K562 (cell line): ENCODE data around the gene MED14. TPM values are rescaled to one million over a fixed set of nuclear protein-coding genes. Genes with fewer than 3 reads are reported as not detected.

ENCODE experiments used
- ATAC-seq: fragments of 200-7000 bp; cut with Tn5 transposase; 3 replicates; pipeline ENCODE4 v1.9.1; 2020; ENCODE audit warnings: moderate library complexity
- BruUV-seq: library from RNA; stranded (reverse); fragments of 400-500 nt; replicated peaks from 2 replicates; lab custom pipeline; 2021; lab: Mats Ljungman, UMichigan
- CTCF ChIA-PET: fragments of 300-600 bp; formaldehyde crosslinking; extraction: SDS; loops from one replicate; lab custom pipeline; 2021; ENCODE audit warnings: low intra/inter-chr PET ratio; lab: Yijun Ruan, JAX
- POLR2A ChIA-PET: fragments of 300-600, 350-650 bp; sonication (Branson Sonifier 250); formaldehyde crosslinking; extraction: SDS; loops from one replicate; lab custom pipeline; 2021; ENCODE audit warnings: antibody characterized with exemption, inconsistent platforms; lab: Yijun Ruan, JAX
- DNase-seq, 4 experiments: peaks; one replicate each; pipeline versions ENCODE4 v3.0.0 to v3.0.0-alpha.2; 2011 to 2018; ENCODE audit warnings: low spot score in 3 of 4, mixed read lengths in 3 of 4; ENCODE audit errors: extremely low read depth in 1 of 4
- FAIRE-seq: peaks from 2 replicates; lab custom pipeline; 2011; peaks lifted over from hg19 to GRCh38; lab: Jason Lieb, UNC
- H2AFZ ChIP-seq: 2 replicates; pipeline ENCODE4 v1.6.0; 2011; ENCODE audit warnings: low read depth, low read length, control low read depth, inconsistent platforms
- H3K27ac ChIP-seq: fragments of 200-600 bp; 3 replicates; pipeline ENCODE4 v1.8.0; 2011; ENCODE audit warnings: low read depth, mild to moderate bottlenecking, control low read depth, inconsistent platforms, low read length, moderate library complexity, mixed read lengths; ENCODE audit errors: extremely low read depth
- H3K27me3 ChIP-seq, 2 experiments: fragments of 300-600 bp in 1 of 2; 2 replicates in 1 of 2; 3 replicates in 1 of 2; pipeline versions ENCODE4 v1.6.0 to v1.8.0; 2011; ENCODE audit warnings: inconsistent platforms in 2 of 2, low read length in 2 of 2, mild to moderate bottlenecking in 1 of 2, mixed read lengths in 1 of 2, moderate library complexity in 1 of 2; ENCODE audit not compliant: control insufficient read depth in 2 of 2, insufficient read depth in 2 of 2
- H3K36me3 ChIP-seq: fragments of 300-600 bp; 3 replicates; pipeline ENCODE4 v1.8.0; 2011; ENCODE audit warnings: mild to moderate bottlenecking, low read length, inconsistent platforms; ENCODE audit not compliant: control insufficient read depth, insufficient read depth
- H3K4me1 ChIP-seq, 2 experiments: fragments of 200-600 bp in 1 of 2; replicated peaks in 1 of 2; 2 replicates in 1 of 2; 3 replicates in 1 of 2; pipeline versions ENCODE4 v1.5.1 to v1.8.0; 2011; ENCODE audit warnings: inconsistent platforms in 2 of 2, low read length in 2 of 2, mild to moderate bottlenecking in 1 of 2, mixed read lengths in 1 of 2, moderate library complexity in 1 of 2; ENCODE audit not compliant: control insufficient read depth in 2 of 2, insufficient read depth in 2 of 2
- H3K4me2 ChIP-seq: 2 replicates; pipeline ENCODE4 v1.6.1; 2011; ENCODE audit warnings: low read length, control low read depth, inconsistent platforms, mixed read lengths; ENCODE audit not compliant: insufficient read depth
- H3K4me3 ChIP-seq: fragments of 200-600 bp; sonication (generic), shearing (Covaris generic); 2 replicates; pipeline ENCODE4 v1.5.1; 2016; ENCODE audit warnings: control low read depth, inconsistent platforms
- H3K79me2 ChIP-seq: fragments of 200-600 bp; 3 replicates; pipeline ENCODE4 v1.8.0; 2011; ENCODE audit warnings: low read length, inconsistent platforms; ENCODE audit not compliant: control insufficient read depth, insufficient read depth
- H3K9ac ChIP-seq, 2 experiments: 2 replicates each; pipeline versions ENCODE4 v1.6.0 to v1.6.1; 2011; ENCODE audit warnings: low read depth in 2 of 2, low read length in 2 of 2, control low read depth in 1 of 2, inconsistent platforms in 1 of 2, mild to moderate bottlenecking in 1 of 2, mixed read lengths in 1 of 2; ENCODE audit not compliant: insufficient read depth in 1 of 2
- H3K9me1 ChIP-seq: one replicate; pipeline ENCODE4 v1.6.0; 2011; ENCODE audit warnings: inconsistent platforms, mild to moderate bottlenecking, low read length, moderate library complexity; ENCODE audit not compliant: control insufficient read depth, insufficient read depth
- H3K9me3 ChIP-seq: replicated peaks from 2 replicates; pipeline ENCODE4 v1.5.1; 2011; ENCODE audit warnings: low read depth, low read length, inconsistent platforms; ENCODE audit not compliant: control insufficient read depth, insufficient read depth
- H4K20me1 ChIP-seq: replicated peaks from 2 replicates; pipeline ENCODE4 v1.6.1; 2011; ENCODE audit warnings: low read length, inconsistent platforms, mixed read lengths; ENCODE audit not compliant: control insufficient read depth, insufficient read depth
- HMBOX1 ChIP-seq: sonication (generic); IDR thresholded peaks from 2 replicates; pipeline ENCODE4 v1.6.1; 2016
- RBFOX2 ChIP-seq: fragments of 200-400 bp; formaldehyde crosslinking; IDR thresholded peaks from 2 replicates; pipeline ENCODE4 v1.6.1; 2017; ENCODE audit warnings: low read depth, mild to moderate bottlenecking, low read length, moderate library complexity
- ZNF592 ChIP-seq: fragments of 450-650 bp; IDR thresholded peaks from 2 replicates; pipeline ENCODE4 v1.6.1; 2017; ENCODE audit warnings: antibody characterized with exemption, mild to moderate bottlenecking
- WGBS: fragments of 100-300 bp; shearing (Covaris generic); methylation state at CpG from one replicate; pipeline ENCODE4 v1.1.6; 2016; ENCODE audit warnings: low coverage, mixed read lengths; ENCODE audit not compliant: insufficient coverage; ENCODE audit errors: missing lambda C conversion rate; 5-methylcytosine and 5-hydroxymethylcytosine counted together
- in situ Hi-C: fragments of 300-500 bp; cut with MboI; formaldehyde crosslinking; loops from 4 replicates; pipeline ENCODE4 v1.15.0; 2018; ENCODE audit warnings: inconsistent platforms, mixed read lengths
- intact Hi-C: fragments of 100-400 bp; cut with micrococcal nuclease; formaldehyde crosslinking; loops from 2 replicates; pipeline ENCODE4 v1.14.2; 2022
- polyA plus RNA-seq, 8 experiments: library from polyadenylated mRNA; depleted of rRNA in 4 of 8; stranded (reverse) in 5 of 8; unstranded in 3 of 8; fragments of >200 nt; fragmentation: Nextera tagmentation in 2 of 8; fragmentation: Illumina TruSeq in 1 of 8; extraction: Ambion mirVana in 2 of 8; extraction: Trizol in 1 of 8; gene quantifications; 2 replicates each; pipeline versions ENCODE4 v1.2.1 to v1.2.3, GENCODE V29; 2011 to 2014; ENCODE audit warnings: inconsistent platforms in 1 of 8, missing spikeins in 1 of 8
- total RNA-seq, 7 experiments: library from RNA; depleted of rRNA in 6 of 7; stranded (reverse); fragments of >200 nt in 6 of 7; fragmentation: Illumina TruSeq in 2 of 7; extraction: Trizol in 2 of 7; gene quantifications; 2 replicates each; pipeline versions ENCODE4 v1.2.1 to v1.2.3, GENCODE V29; 2011 to 2021; ENCODE audit warnings: low replicate concordance in 1 of 7
- TF ChIP-seq, protein P1 (sequence below): IDR thresholded peaks from 2 replicates; pipeline ENCODE4 v1.6.1; 2016; ENCODE audit warnings: missing genetic modification characterization, missing compliant biosample characterization
- TF ChIP-seq, protein P2 (sequence below): fragments of 450-650 bp; IDR thresholded peaks from 2 replicates; pipeline ENCODE4 v1.6.1; 2016; ENCODE audit warnings: mild to moderate bottlenecking

Gene MED14
- total and polyA plus RNA-seq, 9 of the 15 experiments (the other 6 are each of a cell fraction or from before 2014, with no cell fraction given) = 9.2 to 35.3 (median 18.7) TPM

DNA sequence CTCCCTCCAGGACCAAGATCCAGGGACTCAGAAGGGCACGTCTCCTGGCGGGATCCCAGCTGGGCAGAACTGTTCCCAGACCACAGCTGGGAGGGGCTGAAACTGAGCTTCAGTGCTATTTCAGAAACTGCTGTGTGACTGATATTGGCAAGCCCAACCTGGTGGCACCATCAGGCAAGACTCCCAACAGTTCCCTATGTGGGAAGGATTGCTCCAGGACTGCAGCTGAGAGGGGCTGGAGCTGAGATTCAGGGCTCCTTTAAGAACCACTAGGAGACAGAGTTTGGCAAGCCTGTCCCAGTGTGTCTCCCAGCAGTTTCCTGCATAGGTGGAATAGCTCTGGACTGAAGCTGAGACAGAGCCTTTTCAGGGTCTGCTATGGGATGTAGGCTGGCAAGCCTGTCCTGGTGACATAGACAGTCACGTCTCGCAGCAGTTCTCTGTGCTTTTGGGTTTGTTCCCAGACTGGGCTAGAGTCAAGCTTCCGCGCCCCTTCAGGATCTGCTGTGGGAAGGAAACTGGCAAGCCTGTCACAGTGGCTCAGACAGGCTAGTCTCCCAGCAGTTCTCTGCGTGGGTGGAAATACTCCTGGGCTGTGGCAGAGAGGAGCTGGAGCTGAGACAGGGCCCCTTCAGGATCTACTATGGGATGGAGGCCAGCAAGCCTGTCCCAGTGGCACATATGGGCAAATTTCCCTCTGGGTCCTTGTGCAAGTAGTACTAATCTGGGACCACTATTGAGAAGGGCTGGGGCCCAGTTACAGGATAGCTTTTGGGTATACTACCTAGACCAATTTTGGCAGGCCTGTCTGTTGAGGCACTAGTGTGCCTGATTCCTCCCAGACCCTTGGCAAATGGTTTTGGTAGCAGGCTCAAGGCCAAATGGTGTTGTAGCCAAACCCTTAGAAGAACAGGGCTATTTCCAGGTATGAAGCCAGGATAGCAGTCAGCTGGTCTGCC is 20.2 kb upstream of the MED14 start (continued):
- TF ChIP-seq, protein P1, sequence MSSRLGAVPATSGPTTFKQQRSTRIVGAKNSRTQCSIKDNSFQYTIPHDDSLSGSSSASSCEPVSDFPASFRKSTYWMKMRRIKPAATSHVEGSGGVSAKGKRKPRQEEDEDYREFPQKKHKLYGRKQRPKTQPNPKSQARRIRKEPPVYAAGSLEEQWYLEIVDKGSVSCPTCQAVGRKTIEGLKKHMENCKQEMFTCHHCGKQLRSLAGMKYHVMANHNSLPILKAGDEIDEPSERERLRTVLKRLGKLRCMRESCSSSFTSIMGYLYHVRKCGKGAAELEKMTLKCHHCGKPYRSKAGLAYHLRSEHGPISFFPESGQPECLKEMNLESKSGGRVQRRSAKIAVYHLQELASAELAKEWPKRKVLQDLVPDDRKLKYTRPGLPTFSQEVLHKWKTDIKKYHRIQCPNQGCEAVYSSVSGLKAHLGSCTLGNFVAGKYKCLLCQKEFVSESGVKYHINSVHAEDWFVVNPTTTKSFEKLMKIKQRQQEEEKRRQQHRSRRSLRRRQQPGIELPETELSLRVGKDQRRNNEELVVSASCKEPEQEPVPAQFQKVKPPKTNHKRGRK (tag) = no peak
- TF ChIP-seq HMBOX1 = no peak

GRCh38 chrX:40749681-40750494 is 14.5 kb upstream of the MED14 start:
- ATAC-seq (no peak), FAIRE-seq (no peak), DNase-seq (no peak)
- peak overlapping the region; percentile 2; the same call in 1 of the 2 replicates for H3K4me2 ChIP-seq
- H3K4me3 ChIP-seq = no peak overlapping the region
- intact Hi-C loops (no loop called here), in situ Hi-C loops (no loop called here)
- H2AFZ ChIP-seq = peak overlapping the region; percentile 38; the same call in 1 of the 2 replicates
- H3K4me1 ChIP-seq = no peaks in the 10 kb centered on the region
- CTCF ChIA-PET = no interaction called here
- no peaks in the 10 kb centered on the region for H4K20me1 ChIP-seq
- no peaks in the 10 kb centered on the region; a peak in 2 of 5 replicates for H3K27me3 ChIP-seq
- no peaks in the 10 kb centered on the region for H3K36me3 ChIP-seq
- 9% methylated on average over 4 of the region's 4 CpGs for WGBS
- H3K9ac ChIP-seq = no peak overlapping the region
- H3K9me1 ChIP-seq = no peaks in the 10 kb centered on the region
- H3K27ac ChIP-seq = no peak overlapping the region
- H3K9me3 ChIP-seq = no peaks in the 10 kb centered on the region
- POLR2A ChIA-PET = interaction anchor here (0.7 to 1.6 kb wide), 3 partner anchors 11 to 15 kb away, joined by 3 to 4 read pairs (median 3); partner anchors contain the start of gene MED14
- H3K79me2 ChIP-seq = no peaks in the 10 kb centered on the region
- no TSS peak for BruUV-seq
- no peak for TF ChIP-seq ZNF592
- TF ChIP-seq, protein P2, sequence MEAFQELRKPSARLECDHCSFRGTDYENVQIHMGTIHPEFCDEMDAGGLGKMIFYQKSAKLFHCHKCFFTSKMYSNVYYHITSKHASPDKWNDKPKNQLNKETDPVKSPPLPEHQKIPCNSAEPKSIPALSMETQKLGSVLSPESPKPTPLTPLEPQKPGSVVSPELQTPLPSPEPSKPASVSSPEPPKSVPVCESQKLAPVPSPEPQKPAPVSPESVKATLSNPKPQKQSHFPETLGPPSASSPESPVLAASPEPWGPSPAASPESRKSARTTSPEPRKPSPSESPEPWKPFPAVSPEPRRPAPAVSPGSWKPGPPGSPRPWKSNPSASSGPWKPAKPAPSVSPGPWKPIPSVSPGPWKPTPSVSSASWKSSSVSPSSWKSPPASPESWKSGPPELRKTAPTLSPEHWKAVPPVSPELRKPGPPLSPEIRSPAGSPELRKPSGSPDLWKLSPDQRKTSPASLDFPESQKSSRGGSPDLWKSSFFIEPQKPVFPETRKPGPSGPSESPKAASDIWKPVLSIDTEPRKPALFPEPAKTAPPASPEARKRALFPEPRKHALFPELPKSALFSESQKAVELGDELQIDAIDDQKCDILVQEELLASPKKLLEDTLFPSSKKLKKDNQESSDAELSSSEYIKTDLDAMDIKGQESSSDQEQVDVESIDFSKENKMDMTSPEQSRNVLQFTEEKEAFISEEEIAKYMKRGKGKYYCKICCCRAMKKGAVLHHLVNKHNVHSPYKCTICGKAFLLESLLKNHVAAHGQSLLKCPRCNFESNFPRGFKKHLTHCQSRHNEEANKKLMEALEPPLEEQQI = no peak
- no peak for TF ChIP-seq RBFOX2
